ENCODE data around the gene MPPE1. TPM values are rescaled to one million over a fixed set of nuclear protein-coding genes. Genes with fewer than 3 reads are reported as not detected.

The MPPE1 gene
- total RNA-seq, 1 donor from 2014 or later, result 52.9 TPM

DNA sequence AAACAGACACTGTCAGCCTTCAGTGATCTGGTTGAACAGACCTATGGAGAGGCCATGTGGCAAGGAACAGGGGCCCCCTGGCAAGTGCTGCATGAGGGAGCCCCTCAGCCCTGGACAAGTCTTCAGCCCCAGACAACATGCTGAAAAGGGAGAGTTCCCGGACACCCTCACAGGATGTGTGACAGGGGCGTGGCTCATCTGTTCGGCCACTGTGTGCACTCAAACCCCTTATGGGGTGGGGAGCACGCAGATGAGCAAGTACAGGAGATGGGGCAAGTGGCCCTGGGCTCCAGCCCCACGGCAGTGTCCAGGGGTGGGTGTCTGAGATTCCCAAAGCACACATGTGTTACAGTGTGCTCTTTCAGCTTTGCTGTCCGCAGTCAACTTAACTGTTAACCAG, 35.4 kb upstream of the MPPE1 start:
- Mint-ChIP-seq H3K36me3 (ENCODE audit: low read depth) (no peaks in the 10 kb centered on the region), H3K27me3 (no peaks in the 10 kb centered on the region), H3K4me3 (no peak overlapping the region), H3K27ac (no peak overlapping the region), H3K4me1 (peaks cover 13% of the 10 kb centered on the region), H3K9me3 (no peaks in the 10 kb centered on the region)
- DNase-seq (no peak), ATAC-seq (ENCODE audit: low read depth) (no peak)
- ChIA-PET POLR2A (no interaction called here), CTCF (interaction anchor here (1.0 kb wide), 1 partner anchor 52 kb away, joined by 3 read pairs; no protein-coding TSS in a partner anchor)
- intact Hi-C loops (cut with micrococcal nuclease), result no loop called here
- TF ChIP-seq, protein P1, sequence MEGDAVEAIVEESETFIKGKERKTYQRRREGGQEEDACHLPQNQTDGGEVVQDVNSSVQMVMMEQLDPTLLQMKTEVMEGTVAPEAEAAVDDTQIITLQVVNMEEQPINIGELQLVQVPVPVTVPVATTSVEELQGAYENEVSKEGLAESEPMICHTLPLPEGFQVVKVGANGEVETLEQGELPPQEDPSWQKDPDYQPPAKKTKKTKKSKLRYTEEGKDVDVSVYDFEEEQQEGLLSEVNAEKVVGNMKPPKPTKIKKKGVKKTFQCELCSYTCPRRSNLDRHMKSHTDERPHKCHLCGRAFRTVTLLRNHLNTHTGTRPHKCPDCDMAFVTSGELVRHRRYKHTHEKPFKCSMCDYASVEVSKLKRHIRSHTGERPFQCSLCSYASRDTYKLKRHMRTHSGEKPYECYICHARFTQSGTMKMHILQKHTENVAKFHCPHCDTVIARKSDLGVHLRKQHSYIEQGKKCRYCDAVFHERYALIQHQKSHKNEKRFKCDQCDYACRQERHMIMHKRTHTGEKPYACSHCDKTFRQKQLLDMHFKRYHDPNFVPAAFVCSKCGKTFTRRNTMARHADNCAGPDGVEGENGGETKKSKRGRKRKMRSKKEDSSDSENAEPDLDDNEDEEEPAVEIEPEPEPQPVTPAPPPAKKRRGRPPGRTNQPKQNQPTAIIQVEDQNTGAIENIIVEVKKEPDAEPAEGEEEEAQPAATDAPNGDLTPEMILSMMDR (IDR thresholded peaks at IDR 0.05), result no peak

DNA sequence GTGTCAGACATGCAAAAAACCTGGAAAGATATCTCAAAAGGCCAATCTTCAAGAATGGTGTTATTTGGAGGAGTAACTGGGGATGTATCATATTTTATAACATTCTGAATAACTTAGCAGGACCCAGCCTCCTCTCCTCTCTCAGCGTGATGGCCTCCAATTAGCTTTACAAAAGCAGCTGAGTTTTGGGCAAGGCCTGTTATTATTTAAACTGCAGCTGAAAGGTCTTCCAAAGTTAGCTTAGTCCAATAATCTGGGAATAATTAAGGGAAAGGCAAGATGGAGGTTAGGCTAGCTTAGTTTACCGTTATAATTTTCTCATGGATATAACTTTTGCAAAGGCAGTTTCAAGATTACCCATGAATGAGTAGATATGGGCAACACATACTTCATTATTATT, 32.8 kb upstream of the MPPE1 start:
- H3K4me1 Mint-ChIP-seq, result no peaks in the 10 kb centered on the region
- TF ChIP-seq, protein P1 (IDR thresholded peaks at IDR 0.05), result no peak
- no peak overlapping the region for H3K4me3 Mint-ChIP-seq
- no peak for DNase-seq
- H3K27ac Mint-ChIP-seq, result no peak overlapping the region
- POLR2A ChIA-PET, result no interaction called here
- intact Hi-C loops (cut with micrococcal nuclease), result no loop called here
- no peaks in the 10 kb centered on the region for H3K9me3 Mint-ChIP-seq
- no peak for ATAC-seq (ENCODE audit: low read depth)
- no peaks in the 10 kb centered on the region for H3K27me3 Mint-ChIP-seq
- CTCF ChIA-PET, result interaction anchor here (6.1 to 7.4 kb wide), 2 partner anchors 55 to 97 kb away, joined by 117 to 236 read pairs; no protein-coding TSS in a partner anchor
- no peaks in the 10 kb centered on the region for H3K36me3 Mint-ChIP-seq (ENCODE audit: low read depth)

DNA sequence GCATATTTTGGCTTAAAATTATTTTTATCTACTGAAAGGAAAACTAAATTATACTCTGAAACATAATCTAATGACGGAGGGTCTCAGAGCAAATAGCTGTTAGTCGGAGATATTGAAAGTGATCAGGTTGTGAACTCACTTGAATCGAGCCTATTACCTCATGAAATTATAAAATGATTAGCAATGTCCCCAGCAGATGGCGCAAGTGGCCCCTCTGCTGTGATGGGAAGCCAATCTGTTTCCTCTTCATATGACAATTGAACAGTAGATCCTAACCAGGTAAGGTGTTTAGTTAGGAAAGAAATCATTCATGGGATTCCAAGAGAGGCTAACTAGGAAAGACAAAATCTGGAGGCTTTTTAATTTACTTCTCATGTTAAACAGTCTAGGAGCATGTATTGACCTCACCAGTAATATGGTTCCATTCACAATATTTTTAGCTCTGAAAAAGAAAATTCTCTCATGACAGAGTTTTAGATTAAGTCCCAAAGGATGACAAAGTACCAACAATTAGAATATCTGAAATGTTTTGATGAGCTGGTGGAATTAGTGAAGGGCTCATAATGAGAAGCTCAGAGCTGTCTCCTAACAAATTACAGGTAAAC, 29.9 kb upstream of the MPPE1 start:
- Mint-ChIP-seq H3K9me3 (no peaks in the 10 kb centered on the region), H3K27ac (no peak overlapping the region), H3K36me3 (ENCODE audit: low read depth) (no peaks in the 10 kb centered on the region), H3K4me3 (no peak overlapping the region), H3K27me3 (no peaks in the 10 kb centered on the region), H3K4me1 (no peaks in the 10 kb centered on the region)
- POLR2A ChIA-PET, result interaction anchor here (0.6 to 2.6 kb wide), 6 partner anchors 9 to 101 kb away, joined by 3 to 10 read pairs (median 3); partner anchors contain the start of gene IMPA2
- DNase-seq (peak; percentile 47), ATAC-seq (ENCODE audit: low read depth) (peak; percentile 62)
- TF ChIP-seq, protein P1 (IDR thresholded peaks at IDR 0.05), result peak; percentile 34
- CTCF ChIA-PET, result interaction anchor here (0.7 to 7.4 kb wide), 24 partner anchors 11 to 309 kb away, joined by 3 to 236 read pairs (median 4); partner anchors contain the start of genes CHMP1B and IMPA2
- intact Hi-C loops (cut with micrococcal nuclease), result loop anchor here (1.0 to 5.0 kb wide), 5 partner anchors 57 to 281 kb away; no protein-coding TSS in a partner anchor

DNA sequence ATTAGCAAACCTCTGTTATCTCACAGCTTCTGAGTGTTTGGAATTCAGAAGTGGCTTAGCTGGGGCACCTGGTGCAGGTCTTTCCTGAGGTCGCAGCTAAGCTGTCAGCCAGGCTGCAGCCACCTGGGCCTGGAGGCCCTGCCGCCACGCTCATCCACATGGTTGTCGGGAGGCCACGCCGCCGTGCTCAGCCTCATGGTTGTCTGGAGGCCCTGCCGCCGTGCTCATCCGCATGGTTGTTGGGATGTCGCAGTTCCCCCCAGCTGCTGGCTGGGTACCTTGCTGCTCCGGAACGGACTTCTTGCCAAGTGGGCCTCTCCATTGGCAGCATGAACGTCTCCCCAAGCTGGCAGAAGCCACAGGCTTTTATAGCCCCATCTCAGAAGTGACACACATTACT, 24.3 kb upstream of the MPPE1 start:
- DNase-seq, result no peak
- no peaks in the 10 kb centered on the region for H3K4me1 Mint-ChIP-seq

DNA sequence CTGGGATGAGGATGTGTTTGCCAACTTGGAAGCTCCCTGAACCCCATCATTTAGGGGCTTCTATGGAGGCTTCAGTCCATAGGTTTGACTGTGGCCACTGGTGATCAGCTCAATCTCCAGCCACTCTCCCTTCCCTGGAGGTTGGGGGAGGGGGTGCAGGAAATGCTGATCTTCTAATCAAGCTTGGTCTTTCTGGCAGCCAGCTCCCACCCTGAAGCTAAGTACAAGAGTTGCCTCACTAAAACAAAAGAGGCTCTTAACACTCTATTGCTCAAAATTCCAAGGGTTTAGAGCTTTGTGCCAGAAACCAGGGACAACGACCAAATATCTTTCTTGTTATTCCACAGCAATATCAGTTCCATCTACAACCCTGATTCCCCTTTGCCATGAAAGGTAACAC, 19.4 kb upstream of the MPPE1 start:
- Mint-ChIP-seq H3K36me3 (ENCODE audit: low read depth) (no peaks in the 10 kb centered on the region), H3K4me1 (no peaks in the 10 kb centered on the region), H3K9me3 (no peaks in the 10 kb centered on the region), H3K27me3 (peaks cover 6% of the 10 kb centered on the region), H3K4me3 (no peak overlapping the region), H3K27ac (no peak overlapping the region)
- intact Hi-C loops (cut with micrococcal nuclease), result no loop called here
- TF ChIP-seq, protein P1 (IDR thresholded peaks at IDR 0.05), result no peak
- POLR2A ChIA-PET, result no interaction called here
- no peak for DNase-seq
- CTCF ChIA-PET, result interaction anchor here (0.8 to 1.2 kb wide), 2 partner anchors 10 to 67 kb away, joined by 3 to 4 read pairs; no protein-coding TSS in a partner anchor
- no peak for ATAC-seq (ENCODE audit: low read depth)

More for the DNA sequence above, 24.3 kb upstream of the MPPE1 start:
- Mint-ChIP-seq H3K9me3 (no peaks in the 10 kb centered on the region), H3K27ac (no peak overlapping the region), H3K4me3 (no peak overlapping the region), H3K27me3 (peaks cover 3% of the 10 kb centered on the region), H3K36me3 (ENCODE audit: low read depth) (no peaks in the 10 kb centered on the region)
- ChIA-PET POLR2A (interaction anchor here (0.9 kb wide), 1 partner anchor 11 kb away, joined by 3 read pairs; no protein-coding TSS in a partner anchor), CTCF (interaction anchor here (2.4 kb wide), 1 partner anchor 63 kb away, joined by 12 read pairs; no protein-coding TSS in a partner anchor)
- ATAC-seq (ENCODE audit: low read depth), result no peak
- TF ChIP-seq, protein P1 (IDR thresholded peaks at IDR 0.05), result no peak
- intact Hi-C loops (cut with micrococcal nuclease), result no loop called here
